GM12873 (cell line): Measurements from ENCODE around the gene EEA1.

Experiments used
- CTCF ChIP-seq: IDR thresholded peaks from 2 replicates; pipeline ENCODE4 v1.5.1; 2012; ENCODE audit warnings: low read depth, mild to moderate bottlenecking, moderate library complexity, low read length, control low read depth; ENCODE audit not compliant: insufficient read depth; ENCODE audit errors: missing control alignments

EEA1 gene

GRCh38 chr12:92921877-92922276 is 7.2 kb downstream of the EEA1 start:
- no peak for TF ChIP-seq CTCF

GRCh38 chr12:92915365-92915764 is 13.7 kb downstream of the EEA1 start:
- no peak for TF ChIP-seq CTCF

GRCh38 chr12:92914170-92914569 is 14.9 kb downstream of the EEA1 start:
- no peak for TF ChIP-seq CTCF

GRCh38 chr12:92912672-92913071 is 16.4 kb downstream of the EEA1 start:
- no peak for TF ChIP-seq CTCF

- TF ChIP-seq CTCF = no peak
Observed at GRCh38 chr12:92912052-92912451, 17.0 kb downstream of the EEA1 start.

GRCh38 chr12:92911339-92911738 is 17.8 kb downstream of the EEA1 start:
- TF ChIP-seq CTCF = no peak

- no peak for TF ChIP-seq CTCF
Observed at GRCh38 chr12:92908108-92908507, 21.0 kb downstream of the EEA1 start.
